Stimulated activated CD8-positive, alpha-beta memory T cell treated with anti-CD3 and anti-CD28 coated beads, Interleukin-7, amount 100 ng/mL, for 1 hour (primary cell): ENCODE data around the gene CNTROB.
A peak's percentile ranks its signal among the peaks of the same experiment; 100 is the strongest.

Source experiments
- DNase-seq, 2 donors: peaks; one replicate each; pipeline ENCODE4 v3.0.0-alpha.2; 2020; ENCODE audit warnings: low read depth in 2 of 2

The CNTROB gene

DNA sequence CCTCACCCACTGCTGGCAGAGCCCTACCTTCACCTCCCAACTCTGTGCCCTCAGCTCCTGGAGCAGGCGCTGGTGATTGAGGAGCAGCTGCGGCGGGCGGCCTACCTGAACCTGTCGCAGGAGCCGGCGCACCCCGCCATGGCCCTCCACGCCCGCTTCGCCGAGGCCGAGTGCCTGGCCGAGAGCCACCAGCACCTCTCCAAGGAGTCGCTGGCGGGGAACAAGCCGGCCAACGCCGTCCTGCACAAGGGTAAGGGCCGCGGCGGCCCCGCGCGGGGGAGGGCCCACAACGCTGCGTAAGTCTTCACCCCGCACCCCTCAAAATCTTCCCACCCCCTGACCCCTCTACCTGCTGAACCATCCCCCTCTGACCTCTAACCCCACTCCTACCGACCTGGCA is 22.9 kb upstream of the CNTROB start:
- no peak for DNase-seq

DNA sequence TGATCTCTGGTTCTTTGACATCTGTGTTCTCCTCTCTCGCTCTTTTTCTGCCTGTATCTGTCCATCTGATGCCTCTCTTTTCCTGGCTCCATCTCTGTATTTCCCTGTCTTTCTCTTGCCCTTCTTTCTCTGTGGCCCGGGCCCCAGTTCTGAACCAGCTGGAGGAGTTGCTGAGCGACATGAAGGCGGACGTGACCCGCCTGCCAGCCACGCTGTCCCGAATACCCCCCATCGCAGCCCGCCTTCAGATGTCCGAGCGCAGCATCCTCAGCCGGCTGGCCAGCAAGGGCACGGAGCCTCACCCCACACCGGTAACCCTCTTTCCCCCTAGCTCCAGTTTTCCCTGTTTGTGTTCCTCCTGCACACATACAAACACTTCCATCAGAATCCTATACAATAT is 21.7 kb upstream of the CNTROB start:
- DNase-seq = no peak

DNA sequence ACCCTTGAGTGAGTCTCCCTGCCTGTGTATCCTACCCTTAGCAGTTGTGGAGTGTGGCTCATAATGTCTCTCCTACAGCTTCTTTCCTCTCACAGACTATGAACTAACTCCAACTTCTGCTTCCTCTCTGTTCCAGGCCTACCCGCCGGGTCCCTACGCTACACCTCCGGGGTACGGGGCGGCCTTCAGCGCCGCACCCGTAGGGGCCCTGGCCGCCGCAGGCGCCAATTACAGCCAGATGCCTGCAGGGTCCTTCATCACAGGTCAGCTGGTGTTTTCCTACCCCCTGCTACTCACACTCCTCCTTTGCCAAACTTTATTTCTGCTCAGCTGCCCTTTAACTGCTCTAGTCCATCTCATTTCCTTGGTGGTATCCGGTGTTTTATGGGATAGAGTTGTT is 21.3 kb upstream of the CNTROB start:
- no peak for DNase-seq

GRCh38 chr17:7911116-7911515 is 20.9 kb upstream of the CNTROB start:
- no peak for DNase-seq

- DNase-seq = no peak
These were observed 19.0 kb upstream of the CNTROB start for GRCh38 chr17:7912927-7913524.

DNA sequence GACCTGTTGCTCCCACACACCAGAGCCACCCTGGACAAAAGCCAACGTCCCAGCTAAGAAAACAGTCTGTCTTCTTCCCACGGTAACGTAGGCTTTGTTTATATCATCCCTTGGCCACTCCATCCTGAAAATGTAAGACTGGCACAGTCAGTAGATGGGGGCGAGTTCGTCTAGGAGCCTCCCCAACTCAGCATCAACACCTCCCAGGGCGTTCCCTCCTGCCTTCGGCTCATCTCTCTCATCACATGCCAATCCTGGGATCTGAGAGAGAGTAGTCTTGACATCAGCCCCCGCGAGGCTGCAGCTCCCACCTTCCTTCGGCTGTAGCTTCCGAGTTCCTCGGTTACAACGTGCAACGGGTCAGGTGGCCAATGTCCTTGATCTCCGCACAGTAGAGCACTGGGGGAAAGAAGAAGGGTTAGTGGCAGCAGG is 16.8 kb upstream of the CNTROB start:
- no peak for DNase-seq

DNA sequence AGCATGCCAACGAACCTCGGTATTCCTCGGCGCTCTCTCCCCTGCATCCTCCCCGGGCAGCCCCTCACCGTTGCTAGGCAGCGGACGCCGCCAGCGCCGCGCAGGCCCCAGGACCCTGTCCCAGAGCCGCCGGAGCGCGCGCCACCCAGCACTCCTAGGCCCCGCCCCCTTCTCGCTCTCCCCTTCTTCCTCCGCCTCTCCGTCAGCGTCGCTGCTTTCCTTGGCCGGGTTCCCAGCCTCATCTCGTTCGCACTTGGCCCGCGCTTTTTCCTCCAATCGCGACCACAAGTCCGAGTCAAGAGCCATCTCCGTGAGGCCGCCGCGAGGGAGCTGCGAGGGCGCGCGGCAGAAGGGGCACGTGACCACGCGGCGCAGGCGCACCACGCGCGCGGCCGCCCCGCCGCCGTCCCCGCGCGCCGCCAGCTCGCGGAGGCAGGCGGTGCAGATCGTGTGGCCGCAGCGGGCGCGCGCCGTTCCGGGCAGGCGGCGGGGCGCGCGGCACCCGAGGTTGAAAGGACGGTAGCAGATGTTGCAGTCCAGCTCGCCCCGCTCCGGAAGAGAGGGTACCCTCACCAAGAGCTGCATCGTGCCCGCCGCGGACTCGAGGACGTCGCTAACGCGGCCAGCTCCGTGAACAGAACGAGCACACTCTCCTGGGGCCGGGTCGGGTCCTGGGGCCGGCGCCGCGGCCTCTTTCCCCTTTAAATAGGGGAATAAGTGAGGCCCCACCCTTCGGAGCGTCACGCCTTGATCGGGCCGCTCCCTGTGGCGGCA is 16.2 kb upstream of the CNTROB start, which contains the start of gene RNF227:
TSS of gene RNF227 (minus strand) at position 679 of the 774 bp plus-strand sequence. CDS start at position 585, 94 bp downstream.
- peak; percentile 57 to 61 for DNase-seq

GRCh38 chr17:7916385-7916682 is 15.7 kb upstream of the CNTROB start:
- no peak for DNase-seq

- DNase-seq = no peak
These were observed 15.2 kb upstream of the CNTROB start for GRCh38 chr17:7916808-7917207.

- no peak for DNase-seq
These were observed 9.6 kb upstream of the CNTROB start for GRCh38 chr17:7922269-7922844.

GRCh38 chr17:7922845-7923628 is 9.0 kb upstream of the CNTROB start:
- peak; percentile 57 to 68 for DNase-seq

GRCh38 chr17:7927596-7927995 is 4.4 kb upstream of the CNTROB start:
- no peak for DNase-seq

DNA sequence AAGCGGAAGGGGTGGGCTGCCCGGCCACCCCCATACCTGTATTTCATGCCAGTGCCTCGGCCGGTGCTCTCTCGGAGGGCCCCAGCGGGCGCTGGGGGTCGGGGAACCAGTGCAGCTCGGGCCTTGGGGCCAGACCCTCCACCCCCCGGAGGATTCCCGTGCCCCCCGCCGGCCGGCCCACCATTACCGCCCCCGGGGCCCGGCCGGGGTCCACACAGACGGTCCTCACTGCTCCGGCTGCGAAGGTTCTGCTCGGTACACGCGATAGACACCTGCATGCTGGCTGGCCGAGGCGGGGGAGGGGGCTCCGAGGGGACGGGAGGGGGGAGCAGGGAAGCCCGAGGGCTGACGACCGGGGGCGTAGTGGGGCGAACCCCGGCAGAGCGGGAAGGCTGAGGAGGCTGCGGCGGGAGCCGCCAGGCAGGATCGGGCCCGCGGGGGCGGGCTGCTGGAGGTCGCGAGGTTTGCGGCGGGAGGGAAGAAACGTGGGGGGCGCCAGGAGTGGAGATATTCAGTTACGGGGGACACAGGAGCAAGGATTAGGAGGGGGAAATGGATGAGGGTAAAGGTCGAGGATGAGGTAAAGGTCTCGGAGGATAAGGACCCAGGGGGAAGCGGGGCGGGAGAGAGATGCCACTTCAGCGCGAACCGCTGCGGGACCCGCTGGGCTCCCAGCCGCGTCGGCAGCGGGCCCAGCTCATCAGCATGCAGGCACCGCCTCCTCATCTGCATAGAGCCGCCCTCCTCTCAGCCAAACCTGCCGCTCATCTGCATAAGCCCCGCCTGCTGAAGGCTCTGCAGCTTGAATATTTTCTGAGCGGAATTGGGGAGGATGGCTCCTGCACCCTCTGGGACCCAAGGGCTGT is 2.6 kb upstream of the CNTROB start, which contains the start of gene KCNAB3:
TSS of gene KCNAB3 (minus strand) at position 699 of the 866 bp plus-strand sequence. CDS start at position 278, 421 bp downstream.
- DNase-seq = no peak

GRCh38 chr17:7930841-7931631 is 970 bp upstream of the CNTROB start:
- DNase-seq = no peak

DNA sequence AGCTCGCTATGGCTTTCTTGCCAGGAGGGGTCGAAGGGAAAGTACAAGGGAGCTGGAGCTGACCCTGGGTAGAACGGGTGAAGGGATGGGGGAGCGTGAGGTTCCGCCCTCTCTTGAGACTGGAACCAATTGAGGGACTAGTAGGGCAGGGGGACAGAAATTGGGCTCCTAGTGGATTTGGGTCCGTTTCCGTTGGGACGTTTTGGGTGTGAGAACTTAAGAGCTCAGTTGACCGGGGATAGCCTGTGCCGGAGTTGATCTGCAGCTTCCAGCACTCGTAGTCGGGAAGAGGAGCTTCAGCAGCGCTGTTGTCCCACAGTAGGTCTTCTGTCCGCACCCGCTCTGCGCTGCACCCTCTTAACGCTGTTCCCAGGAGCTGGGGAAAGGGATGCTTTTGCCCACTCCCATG is 481 bp downstream of the CNTROB start:
- DNase-seq = no peak

GRCh38 chr17:7932949-7933348 is 943 bp downstream of the CNTROB start:
- no peak for DNase-seq

- DNase-seq = no peak
These were observed 3.9 kb downstream of the CNTROB start for GRCh38 chr17:7935859-7936258.

GRCh38 chr17:7940034-7940433 is 8.0 kb downstream of the CNTROB start:
- no peak for DNase-seq

GRCh38 chr17:7940743-7941142 is 8.7 kb downstream of the CNTROB start:
- DNase-seq = no peak

- no peak for DNase-seq
These were observed 11.3 kb downstream of the CNTROB start for GRCh38 chr17:7943291-7943690.
